Stimulated activated CD8-positive, alpha-beta memory T cell treated with anti-CD3 and anti-CD28 coated beads, Interleukin-12 subunit alpha, Interleukin-12 subunit beta, amount 100 ng/mL, for 1 hour (primary cell): ENCODE results near the gene C14orf132.

Experiments
- DNase-seq: peaks from one replicate; pipeline ENCODE4 v3.0.0-alpha.2; 2020; ENCODE audit warnings: low read depth

The C14orf132 gene

GRCh38 chr14:96039633-96040311, 610 bp downstream of the C14orf132 start:
- no peak for DNase-seq

GRCh38 chr14:96040828-96041371, 1.7 kb downstream of the C14orf132 start:
- no peak for DNase-seq

- DNase-seq: no peak
Measured at GRCh38 chr14:96042248-96042930, 3.2 kb downstream of the C14orf132 start.

GRCh38 chr14:96046630-96047029, 7.5 kb downstream of the C14orf132 start:
- no peak for DNase-seq

DNA sequence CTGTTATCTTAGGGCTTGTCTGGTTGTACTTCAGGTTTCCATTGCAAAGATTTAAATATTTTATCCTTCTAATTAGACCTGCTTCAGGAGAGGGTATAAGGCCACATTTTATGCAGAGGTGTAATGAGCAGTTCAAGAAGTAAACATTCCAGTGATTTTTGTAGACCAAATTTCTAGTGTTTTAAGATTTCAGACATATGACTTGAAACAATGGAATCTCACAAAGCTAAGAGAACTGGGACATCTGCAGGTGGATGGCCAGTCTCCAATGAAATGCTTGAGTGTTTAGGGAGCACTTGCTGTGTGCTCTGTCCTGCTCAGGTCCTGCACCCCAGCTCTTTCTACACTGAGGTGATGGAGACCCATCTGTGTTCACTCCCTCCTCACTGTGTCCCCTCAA, 7.9 kb downstream of the C14orf132 start:
- no peak for DNase-seq

GRCh38 chr14:96049932-96050331, 10.8 kb downstream of the C14orf132 start:
- DNase-seq: no peak

DNA sequence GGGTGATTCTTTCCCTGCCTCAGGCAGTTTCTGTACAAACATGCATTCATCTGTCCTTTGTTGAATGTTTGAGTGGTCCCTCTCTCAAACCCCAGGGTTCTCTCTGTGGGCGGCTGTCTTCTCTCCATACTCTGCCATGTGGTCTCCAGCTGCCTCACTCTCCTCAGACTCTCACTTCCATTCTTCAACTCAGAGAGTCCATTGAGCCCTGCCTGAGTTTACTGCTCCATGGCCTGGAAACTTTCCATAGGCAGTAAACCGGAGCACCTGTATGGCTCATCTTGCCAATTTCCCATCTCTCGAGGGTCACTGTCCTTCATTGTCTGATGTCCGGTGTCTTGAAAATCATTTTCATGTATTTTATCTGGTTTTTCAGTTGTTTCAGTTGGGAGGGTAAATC, 11.3 kb downstream of the C14orf132 start:
- DNase-seq: no peak

GRCh38 chr14:96051231-96051630, 12.1 kb downstream of the C14orf132 start:
- DNase-seq: no peak

DNA sequence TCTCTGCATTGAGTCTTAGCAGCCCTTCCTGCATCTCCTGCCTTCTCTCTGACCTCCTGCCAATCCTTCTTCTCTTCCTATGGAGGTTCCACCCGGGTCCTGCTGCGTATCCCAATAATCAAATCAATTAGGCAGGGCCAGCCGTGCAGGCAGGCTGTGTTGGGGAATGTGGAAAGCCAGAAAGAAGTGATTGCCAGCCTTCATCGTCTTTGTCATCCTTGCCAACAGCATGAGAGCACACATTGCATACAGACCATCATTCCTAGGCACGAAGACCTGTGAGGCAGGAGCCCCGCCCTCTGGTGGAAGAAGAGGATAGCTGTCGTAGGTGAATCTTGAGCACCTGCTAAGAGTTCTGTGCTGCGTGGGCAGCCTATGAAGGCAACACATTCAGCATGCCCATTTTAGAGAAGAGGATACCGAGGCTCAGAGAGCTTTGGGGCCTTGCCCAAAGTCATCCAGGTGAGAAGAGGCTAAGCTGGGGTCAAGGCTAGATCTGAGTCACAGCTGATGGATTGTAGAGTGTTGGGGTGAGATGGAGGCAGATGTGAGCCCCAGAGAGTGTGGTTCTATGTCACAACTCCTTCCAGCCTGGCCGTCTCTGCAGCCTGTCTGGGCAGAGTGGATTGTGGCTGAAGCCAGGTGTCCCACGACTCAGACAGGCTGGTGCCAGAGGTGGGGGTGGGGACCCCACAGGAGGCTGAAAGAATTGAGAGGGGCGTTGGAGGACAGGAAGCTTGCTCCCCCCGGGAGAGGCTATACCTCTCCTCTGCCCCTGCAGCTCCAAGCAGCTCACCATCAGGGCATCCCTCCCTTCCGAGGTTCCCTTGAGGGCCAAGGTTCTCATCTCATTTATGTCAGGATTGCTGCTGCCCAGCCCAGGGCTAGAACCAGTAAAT, 12.7 kb downstream of the C14orf132 start:
- no peak for DNase-seq

DNA sequence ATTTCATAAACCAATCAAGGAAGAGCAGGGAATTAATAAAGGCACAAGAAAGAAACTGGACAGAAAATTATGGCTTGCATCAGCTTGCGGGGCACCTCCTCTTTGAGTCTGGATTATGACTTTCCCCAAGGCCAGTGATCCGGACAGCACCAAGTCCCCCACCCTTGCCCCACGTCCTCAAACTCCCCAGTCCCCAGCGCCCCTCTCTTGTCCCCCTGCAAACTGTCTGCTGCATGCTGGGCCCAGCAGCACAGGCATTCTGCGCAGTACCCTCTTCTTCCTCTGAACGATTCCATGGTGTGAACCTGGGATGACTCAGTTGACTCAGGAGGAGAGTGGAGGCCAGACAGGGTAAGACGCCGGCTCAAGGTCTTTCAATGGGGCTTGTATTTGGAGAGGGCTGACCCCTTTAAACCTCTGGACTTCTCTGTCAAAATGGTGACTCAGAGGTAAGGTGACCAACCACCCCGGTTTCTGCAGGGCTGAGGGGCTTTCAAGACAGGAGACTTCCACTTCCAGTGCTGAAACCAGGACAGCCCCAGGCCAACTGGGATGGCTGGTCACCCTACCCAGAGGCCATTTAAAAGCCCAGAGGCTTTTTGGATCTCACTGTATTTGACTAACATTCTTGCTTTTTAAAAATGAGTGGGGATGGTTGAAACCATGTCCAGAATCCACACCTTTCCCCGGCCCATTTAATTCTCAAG, 13.5 kb downstream of the C14orf132 start:
- DNase-seq: no peak

DNA sequence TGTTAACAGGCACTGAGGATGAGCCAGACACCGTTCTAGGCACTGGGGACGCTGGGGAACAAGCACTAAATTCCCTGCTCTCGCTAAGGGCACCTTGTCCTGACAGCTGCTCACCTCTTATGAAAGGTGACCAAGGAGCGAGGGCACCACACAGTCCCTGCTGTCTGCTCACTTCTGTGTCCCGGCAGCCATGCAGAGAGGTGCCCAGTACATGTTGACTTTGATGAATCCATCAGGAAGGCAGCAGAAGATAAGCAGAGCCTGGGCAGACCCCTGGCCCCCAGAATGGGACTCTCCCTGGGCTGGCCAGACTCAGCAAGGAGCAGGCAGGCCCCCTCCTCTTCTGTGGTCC, 14.1 kb downstream of the C14orf132 start:
- DNase-seq: no peak

DNA sequence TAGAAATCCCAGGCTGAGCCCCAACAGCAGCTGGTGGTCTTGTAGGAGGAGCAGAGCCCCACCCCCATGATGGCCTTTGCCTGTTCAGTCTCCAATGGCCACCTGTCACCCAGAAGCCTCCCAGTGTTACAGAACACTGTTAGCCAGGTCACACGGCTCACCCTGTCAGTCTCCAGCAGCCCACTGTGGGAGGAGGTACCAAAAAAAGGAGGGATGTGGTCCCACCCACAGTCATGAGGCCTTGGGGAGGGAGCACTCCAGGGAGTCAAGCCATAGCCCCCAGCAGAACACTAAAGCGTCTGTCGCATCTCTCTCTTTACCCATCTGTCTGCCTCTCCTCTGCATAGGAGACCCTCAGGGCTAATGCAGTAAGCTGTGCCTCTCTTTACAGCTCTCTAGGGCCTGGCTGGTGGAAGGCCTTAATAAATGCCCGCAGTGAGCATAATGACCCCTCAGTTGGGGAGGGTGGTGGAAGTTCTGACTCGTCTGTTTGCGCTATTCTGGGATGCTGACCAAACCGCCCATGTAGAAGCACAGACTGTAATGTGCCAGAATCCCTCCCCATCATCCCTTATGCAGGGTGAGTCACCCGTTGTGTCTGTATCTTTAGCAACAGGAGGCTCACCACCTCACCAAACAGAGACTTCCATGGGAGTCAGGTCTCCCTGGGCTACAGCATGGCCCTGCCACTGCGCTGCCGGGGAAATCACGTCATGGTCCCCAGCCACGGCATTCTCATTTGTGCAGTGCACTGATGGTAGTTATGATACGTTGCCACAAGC, 14.6 kb downstream of the C14orf132 start:
- DNase-seq: no peak

- DNase-seq: no peak
Measured at GRCh38 chr14:96054661-96055060, 15.5 kb downstream of the C14orf132 start.

DNA sequence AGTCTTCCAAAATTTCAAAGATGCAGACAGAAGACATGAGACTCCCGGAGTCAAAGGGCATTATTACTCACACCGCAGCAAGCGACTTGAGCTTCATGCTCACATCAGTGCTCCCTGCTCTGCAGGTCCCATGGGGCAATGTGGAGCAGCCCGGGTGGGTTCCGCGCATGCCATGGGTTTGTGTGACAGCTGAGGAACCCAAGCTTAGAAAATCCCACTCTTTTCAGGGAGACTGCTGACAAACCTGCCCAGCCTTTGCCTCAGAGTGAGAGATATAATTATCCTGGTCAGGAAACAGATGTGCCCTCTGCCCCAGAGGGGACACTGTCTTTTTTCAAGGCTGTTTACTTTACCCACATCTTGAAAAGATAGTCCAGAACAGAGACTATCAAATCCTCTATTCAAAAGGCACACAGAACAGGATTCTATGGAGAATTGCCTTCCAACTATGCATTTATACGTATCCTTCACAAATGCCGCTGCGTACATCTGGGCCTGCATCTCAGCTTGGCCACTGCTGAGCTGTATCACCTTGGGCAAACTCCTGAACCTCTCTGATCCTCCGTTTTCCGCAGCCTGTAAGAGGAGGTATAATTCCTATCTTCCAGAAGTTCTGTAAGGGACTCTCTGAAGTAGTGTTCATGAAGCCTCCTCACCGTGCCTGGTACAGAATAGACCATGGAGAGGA, 16.0 kb downstream of the C14orf132 start:
- no peak for DNase-seq

- DNase-seq: no peak
Measured at GRCh38 chr14:96055753-96056508, 16.8 kb downstream of the C14orf132 start.

- no peak for DNase-seq
Measured at GRCh38 chr14:96056509-96057422, 17.6 kb downstream of the C14orf132 start.

GRCh38 chr14:96057738-96058137, 18.6 kb downstream of the C14orf132 start:
- DNase-seq: no peak

DNA sequence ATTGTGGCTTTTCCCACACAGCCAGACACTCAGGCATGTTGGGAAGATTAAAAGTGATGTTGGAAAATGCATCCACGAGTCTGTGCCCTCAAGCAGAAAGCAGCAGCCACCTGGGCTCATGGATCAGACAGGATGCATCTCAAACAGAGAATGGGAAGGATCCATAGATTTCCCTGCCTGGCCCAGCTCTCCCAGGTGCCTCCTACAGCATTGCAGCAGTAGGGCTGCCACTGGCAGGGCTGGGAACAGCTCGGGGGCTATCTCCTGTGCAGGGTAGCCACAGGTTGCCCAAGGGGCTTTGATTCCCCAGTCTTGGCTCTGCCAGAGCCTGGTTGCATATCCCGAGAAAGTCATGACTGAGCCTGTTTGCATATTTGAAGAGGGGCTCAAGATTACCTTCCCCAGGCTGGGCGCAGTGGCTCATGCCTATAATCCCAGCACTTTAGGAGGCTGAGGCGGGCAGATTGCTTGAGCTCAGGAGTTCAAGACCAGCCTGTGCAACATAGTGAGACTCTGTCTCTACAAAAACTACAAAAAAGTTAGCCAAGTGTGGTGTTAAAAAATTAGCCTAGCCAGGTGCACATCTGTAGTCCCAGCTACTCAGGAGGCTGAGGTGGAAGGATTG, 19.5 kb downstream of the C14orf132 start:
- no peak for DNase-seq
